HG02642 (cell line): ENCODE results near the gene MAPK8.

Experiments
- ATAC-seq: cut with Tn5 transposase; IDR thresholded peaks from one replicate; pipeline ENCODE4 v1.9.1; 2021; ENCODE audit warnings: mild to moderate bottlenecking; ENCODE audit not compliant: unreplicated experiment, poor library complexity

Gene MAPK8

DNA sequence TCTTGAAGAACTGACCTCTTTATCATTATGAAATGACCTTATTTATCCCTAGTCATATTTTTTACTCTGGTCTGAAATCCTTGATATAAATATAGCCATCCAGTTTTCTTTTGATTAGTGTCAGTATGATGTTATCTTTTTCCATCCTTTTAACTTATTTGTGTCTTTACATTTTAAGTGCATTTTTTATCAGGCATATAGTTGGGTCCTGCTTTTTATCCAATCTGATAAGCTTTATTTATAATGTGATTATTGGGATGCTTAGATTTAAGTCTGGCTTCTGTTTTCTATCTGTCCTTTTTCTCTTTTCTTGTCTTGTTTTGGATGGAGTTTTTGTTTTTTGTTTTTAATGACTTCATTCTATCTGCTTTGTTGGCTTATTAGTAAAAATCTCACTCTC is 179.2 kb downstream of the MAPK8 start:
- ATAC-seq, result no peak

DNA sequence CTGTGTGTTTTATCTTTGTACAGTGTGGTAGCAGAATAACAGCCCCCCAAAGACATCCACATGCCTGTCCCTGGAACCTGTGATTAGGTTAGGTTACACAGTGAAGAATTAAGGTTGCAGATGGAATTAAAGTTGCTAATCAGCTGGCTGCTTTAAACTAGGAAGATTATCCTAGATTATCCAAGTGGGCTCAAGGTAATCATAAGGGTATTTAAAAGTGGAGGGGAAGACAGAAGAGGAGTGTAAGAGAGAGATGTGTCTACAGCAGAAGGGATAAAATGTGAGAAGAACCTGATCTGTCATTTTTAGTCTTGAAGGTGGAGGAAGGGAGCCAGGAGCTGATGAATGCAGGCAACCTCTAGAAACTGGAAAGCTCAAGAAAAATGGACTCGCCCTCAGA is 180.8 kb downstream of the MAPK8 start:
- ATAC-seq, result no peak
